ENCODE results near the gene DPM2. TPM values are rescaled to one million over a fixed set of nuclear protein-coding genes. Genes with fewer than 3 reads are reported as not detected.

Gene DPM2
- total RNA-seq, 1 donor from 2014 or later: 11.2 TPM

DNA sequence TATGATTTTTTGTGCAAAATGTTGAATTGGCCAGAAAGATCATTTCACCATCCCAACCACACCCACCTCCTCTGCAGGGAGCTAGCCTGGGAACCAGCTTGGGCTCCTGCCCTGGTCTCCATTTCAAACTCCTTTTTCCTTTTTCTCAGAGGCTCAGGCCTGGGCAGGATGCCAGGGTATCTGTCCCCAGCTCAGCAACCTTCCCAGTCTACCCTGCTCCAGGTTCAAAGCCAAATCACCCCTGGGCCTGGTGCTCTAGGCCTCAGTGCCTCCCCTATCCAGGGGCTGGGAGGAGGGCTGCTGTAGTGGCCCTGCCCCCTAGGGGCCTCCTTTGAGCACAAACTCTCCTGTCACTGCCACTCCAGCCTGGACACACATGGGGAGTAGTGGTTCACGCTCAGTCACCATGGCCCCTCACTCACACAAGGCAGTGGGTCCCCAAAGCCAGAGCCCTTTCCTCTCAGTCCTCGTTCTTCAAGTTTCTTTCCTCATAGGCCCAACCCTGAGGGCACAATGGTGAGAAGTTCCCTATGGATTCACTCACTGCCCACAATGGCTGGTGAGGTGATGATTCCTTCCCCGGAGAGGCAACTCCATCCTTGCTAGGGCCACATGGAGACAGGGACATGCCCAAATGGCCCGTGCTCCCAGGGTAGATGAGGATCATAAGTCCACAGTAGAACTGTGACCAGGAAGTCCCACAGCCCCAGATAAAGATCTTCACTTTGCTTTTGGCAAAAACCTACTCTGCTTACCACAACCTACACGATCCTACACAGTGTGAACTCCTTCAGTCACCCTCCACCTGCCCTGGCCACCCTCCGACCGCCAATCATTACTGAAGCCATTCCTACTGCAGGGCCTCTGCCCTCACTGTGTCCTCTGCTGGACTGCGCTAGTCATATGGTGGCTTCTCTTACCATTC is 19.2 kb downstream of the DPM2 start:
- DNase-seq: no peak

- no peak for DNase-seq
Observed at GRCh38 chr9:127917603-127918002, 20.1 kb downstream of the DPM2 start.

- DNase-seq: peak; percentile 65
Observed at GRCh38 chr9:127916720-127917581, 20.7 kb downstream of the DPM2 start, which contains the start of gene ST6GALNAC4. ST6GALNAC4 (minus strand) TSS chr9:127917041; CDS start chr9:127916419, 622 bp downstream.

GRCh38 chr9:127915801-127916719 is 21.6 kb downstream of the DPM2 start:
- DNase-seq: no peak

DNA sequence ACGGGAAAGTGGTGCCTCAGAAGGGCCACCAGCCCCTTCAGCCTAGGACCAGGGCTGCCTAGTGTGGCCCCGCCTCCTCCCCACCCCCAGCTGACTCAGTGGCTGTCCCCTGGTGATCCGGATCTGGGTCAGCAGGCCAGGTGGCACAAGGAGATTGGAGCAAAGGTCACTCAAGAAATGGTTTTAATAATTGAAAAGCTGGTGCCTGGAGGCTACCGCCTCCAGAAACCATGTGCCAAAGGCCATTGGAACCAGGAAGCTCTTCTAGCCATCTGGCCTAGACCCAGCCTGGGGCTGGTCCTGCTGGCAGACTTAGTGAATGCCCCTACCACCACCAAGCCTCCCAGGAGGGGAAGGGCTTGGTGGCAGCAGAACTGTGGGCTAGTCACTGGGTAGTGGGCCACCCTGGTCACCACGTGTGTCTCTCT is 22.3 kb downstream of the DPM2 start:
- DNase-seq: no peak

- DNase-seq: no peak
Observed at GRCh38 chr9:127913682-127914081, 24.0 kb downstream of the DPM2 start.

- DNase-seq: no peak
Observed at GRCh38 chr9:127912882-127913281, 24.8 kb downstream of the DPM2 start.

GRCh38 chr9:127912296-127912695 is 25.4 kb downstream of the DPM2 start:
- no peak for DNase-seq

DNA sequence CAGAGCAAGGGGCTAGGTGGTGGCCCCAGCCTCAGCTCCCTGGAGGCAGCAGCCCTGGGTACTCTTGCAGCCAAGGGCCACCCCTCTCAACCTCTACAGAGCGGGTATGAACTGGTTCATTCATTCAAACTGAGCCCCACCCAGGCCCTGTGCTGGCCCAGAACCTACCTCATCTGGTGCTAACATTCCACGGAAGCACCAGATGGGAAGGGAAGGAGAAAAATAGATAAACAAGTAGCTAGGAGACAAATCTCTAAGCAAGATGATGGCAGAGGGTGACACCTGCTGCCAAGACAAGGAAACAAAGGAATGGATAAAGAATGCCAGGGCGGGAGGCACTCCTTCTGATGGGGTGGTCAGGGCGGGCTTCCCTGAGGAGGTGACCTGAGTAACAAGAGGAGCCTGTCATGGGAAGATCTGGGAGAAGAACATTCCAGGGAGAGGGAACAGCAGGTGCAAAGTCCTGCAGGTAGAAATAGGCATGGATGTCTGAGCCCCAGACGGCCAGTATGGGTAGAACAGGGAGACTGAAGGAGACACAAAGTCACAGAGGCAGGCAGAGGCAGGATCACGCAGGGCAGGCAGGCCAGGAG is 26.9 kb downstream of the DPM2 start:
- DNase-seq: no peak

- no peak for DNase-seq
Observed at GRCh38 chr9:127909839-127910273, 27.8 kb downstream of the DPM2 start.

- DNase-seq: no peak
Observed at GRCh38 chr9:127908660-127908926, 29.1 kb downstream of the DPM2 start.

DNA sequence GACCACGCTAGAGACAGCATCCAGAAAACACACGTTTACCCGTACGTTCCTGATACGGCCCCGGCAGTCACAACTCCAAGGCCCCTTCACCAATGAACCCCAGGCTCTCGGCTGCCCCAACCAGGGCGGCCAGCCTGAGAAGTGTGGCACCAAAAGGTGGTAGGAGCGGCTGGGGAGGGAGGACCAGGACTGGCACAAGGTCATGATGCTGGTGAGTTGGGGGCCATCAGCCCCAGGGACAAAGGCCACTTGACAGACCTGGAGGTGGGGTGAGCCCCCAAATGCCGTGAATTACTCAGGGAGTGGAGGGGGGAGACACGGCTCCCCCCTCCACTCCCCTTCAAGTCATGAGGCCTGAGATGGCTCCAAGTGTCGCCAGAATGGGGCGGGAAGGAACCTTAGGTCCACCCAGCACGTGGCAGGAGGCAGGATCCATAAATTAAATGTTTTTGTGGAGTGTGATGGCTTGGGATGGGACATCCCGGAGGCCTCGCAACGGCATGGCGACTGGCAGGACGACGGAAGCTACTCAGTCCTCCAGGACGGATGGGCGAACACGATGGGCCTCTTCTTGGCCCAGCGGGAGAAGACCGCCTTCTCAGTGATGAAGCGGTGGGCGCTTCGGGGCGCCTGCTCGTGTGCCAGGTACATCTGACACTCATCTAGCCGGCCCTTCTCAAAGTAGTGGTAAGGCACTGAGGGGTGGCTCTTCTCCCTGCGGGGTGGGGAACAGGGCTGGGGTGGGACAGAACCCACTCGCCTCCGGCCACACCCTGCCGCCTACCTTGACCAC is 29.6 kb downstream of the DPM2 start:
- no peak for DNase-seq

DNA sequence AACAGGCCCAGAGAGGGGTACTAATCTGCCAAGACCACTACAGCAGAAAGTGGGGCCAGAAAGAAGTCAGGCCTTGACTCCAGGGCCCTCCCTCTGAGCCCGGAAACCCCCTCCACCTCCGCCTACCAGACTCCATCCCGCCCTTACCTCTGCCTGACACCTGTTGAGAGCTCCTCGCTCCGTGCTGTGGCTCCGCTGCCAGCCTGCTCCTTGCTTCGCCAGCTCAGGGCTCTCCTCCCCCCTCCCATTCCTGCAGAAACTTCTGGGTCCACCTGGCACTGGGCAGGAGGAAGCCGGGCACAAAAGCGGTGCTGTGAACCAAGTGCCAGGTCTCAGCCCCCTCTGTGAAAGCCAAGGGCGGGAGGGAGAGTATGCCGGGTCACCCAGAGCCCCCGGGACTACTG is 31.9 kb downstream of the DPM2 start:
- DNase-seq: no peak

DNA sequence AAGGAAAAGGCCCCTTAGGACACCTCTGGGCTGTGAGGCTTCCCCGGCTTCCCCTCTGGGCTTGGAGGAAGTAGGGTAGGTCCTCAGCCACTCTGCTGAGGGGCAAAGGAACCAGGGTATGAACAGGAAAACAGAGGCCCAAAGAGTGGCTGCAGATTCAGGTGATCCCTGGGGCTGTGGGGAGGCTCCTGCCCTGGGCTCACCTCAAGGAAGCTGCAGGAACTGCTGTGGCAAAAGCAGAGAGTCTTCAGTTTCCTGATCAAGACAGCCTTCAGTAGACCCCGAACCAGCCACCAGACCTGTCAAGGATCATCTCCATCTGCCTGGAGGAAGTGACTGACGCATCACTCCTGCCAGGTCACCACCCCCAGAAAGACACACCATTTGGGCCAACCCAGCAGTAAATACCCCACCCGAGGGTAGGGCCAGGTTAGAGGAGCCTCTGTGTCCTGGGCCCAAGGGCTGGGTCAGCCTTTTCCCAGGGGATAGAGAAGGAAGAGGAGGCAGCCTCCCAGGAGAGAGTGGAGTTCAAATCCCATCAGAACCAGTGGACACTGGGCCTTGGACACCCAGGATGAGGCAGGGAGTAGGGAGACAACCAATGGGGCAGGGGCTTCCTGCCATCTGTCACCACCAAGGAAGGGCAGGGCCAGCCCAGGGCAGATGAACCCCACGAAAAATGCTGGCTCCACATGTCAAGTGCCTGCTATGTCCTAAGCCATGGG is 32.5 kb downstream of the DPM2 start:
- no peak for DNase-seq

DNA sequence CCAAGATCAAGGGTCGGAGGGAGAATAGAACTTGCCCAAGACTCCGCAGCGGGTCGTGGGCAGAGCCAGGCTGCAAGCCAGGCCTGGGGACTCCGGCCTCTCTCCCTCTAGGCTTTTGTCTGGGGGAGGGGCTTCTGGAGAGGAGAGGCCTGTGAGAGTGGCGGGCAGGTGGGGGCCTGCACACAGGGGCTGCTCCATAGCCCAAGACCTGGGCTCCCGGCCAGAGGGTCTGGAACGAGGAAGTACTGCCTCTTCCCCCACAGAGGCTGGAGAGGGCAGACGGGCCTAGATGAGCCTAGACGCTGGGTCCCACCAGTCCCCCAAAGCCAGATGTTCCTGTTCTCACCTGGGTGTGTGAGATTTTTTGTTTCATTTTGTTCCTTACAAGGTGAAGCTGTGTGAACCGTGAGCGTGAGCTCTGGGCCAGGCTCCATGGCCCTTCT is 33.1 kb downstream of the DPM2 start:
- DNase-seq: no peak

DNA sequence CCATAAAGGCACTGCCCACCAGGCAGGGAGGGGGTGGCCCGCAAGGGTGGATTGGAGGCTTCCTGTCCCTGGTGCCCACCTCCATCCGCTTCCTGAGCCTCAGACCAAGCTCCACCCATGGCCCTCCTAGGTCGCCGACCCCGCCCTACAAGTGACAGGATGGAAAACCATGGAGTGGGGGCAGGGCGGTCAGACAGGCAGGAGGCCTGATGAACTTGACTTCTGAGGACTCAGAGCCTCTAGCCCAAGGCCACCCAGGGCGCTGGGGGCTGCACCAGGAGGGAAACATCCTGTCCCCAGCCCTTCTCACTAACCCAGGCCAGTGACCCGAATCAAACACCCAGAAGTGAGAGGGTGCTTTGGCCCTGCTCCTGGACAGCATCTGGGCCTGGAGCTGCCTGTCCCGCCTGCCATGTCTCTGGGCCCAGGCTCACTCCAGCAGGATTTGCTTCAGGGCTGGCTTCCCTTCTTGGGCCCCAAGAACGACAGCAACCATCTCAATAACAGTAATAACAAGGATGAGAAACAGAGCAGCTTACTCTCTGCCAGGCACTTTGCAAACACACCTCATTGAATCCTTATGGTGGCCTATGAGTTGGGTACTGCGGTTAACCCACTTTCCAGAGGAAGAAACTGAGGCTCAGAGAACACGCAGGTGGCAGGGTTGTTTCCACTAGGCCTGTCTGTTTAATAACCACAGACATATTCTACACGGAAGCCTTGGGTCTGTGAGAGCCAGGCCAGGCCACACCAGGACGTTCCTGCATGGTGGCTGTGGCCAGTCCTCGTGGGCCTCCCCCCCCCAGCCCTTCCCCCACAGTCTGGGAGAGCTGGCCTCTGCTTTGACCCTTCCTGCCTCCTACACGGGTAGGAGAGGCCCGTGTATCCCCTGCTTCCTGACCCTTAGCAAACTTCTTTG is 33.8 kb downstream of the DPM2 start:
- DNase-seq: no peak

- peak; percentile 43 for DNase-seq
Observed at GRCh38 chr9:127899128-127899943, 38.3 kb downstream of the DPM2 start, which contains the start of gene ST6GALNAC6. ST6GALNAC6 (minus strand) TSS chr9:127899603; CDS start chr9:127897981, 1,622 bp downstream.
